Activated naive CD4-positive, alpha-beta T cell treated with anti-CD3 and anti-CD28 coated beads for 36 hours (primary cell): ENCODE data around the gene YPEL4. TPM values are rescaled to one million over a fixed set of nuclear protein-coding genes. Genes with fewer than 3 reads are reported as not detected.

Experiments
- CTCF ChIA-PET: fragments of 350-600 bp; sonication (Branson Sonifier 250); formaldehyde crosslinking; loops from one replicate; lab custom pipeline; 2021; ENCODE audit warnings: antibody characterized with exemption; lab: Charles Lee
- DNase-seq: peaks from one replicate; pipeline ENCODE4 v3.0.0-alpha.2; 2020
- H3K27ac Mint-ChIP-seq: one replicate; pipeline ENCODE4 v1.8.0; 2021; ENCODE audit warnings: mild to moderate bottlenecking, mixed read lengths
- H3K27me3 Mint-ChIP-seq: one replicate; pipeline ENCODE4 v1.8.0; 2021; ENCODE audit warnings: low read depth, mixed read lengths
- H3K36me3 Mint-ChIP-seq: one replicate; pipeline ENCODE4 v1.8.0; 2021; ENCODE audit warnings: low read depth, mixed read lengths
- H3K4me1 Mint-ChIP-seq: one replicate; pipeline ENCODE4 v1.8.0; 2021; ENCODE audit warnings: low read depth, mixed read lengths
- H3K4me3 Mint-ChIP-seq: one replicate; pipeline ENCODE4 v1.8.0; 2021; ENCODE audit warnings: mild to moderate bottlenecking, moderate library complexity, mixed read lengths
- H3K9me3 Mint-ChIP-seq: one replicate; pipeline ENCODE4 v1.8.0; 2021; ENCODE audit warnings: mixed read lengths
- intact Hi-C: fragments of 100-400 bp; cut with micrococcal nuclease; formaldehyde crosslinking; loops from one replicate; pipeline ENCODE4 v1.15.1; 2023
- total RNA-seq, 2 experiments: library from RNA; stranded (reverse); gene quantifications; one replicate each; pipeline ENCODE4 v1.2.3, GENCODE V29; 2021

YPEL4 gene
- total RNA-seq, 2 experiments from 2014 or later = 0.17 to 0.54 TPM

DNA sequence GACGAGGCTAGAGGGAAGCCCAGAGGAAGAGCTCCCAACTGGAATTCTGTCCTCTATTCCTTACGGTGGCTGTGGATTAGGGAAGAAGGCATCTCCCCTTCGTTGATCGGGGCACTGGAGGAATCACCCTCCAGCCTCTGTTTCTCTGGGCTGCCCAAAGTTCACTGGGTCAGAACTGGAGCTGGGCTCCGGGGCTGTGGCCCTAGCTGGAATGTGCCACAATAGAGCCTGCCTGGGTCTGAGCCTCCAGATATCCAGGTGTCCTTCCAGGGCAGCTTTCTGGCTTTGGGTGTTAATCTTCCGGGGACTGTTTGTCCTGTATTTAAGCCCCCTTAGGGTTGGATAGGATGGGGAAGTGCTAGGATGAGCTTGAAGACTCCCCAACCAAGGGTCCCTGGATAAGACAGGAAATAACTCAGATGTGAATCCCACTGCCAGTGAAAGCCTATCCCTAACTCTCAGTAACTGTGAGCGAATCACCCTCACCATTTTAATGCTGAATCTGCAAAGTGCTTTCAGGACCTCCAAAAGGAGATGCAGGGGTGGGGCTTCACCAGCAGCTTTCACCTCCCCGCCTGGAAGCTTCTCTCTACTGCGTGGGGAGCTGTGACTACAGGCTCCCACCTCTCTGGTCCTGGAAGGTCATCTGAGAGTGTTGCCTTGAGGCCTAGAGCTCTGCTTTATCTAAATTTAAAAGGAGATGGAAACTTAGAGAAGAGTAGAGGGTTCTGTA lies 9.5 kb downstream of the YPEL4 start:
- intact Hi-C loops = no loop called here
- no peak for DNase-seq
- no peak overlapping the region for H3K27ac Mint-ChIP-seq

GRCh38 chr11:57639321-57640067 lies 10.2 kb downstream of the YPEL4 start:
- H3K4me1 Mint-ChIP-seq = peaks cover 18% of the 10 kb centered on the region
- H3K36me3 Mint-ChIP-seq = no peaks in the 10 kb centered on the region
- H3K27ac Mint-ChIP-seq = no peak overlapping the region
- H3K9me3 Mint-ChIP-seq = no peaks in the 10 kb centered on the region
- H3K27me3 Mint-ChIP-seq = peaks cover 16% of the 10 kb centered on the region
- intact Hi-C loops = no loop called here
- CTCF ChIA-PET = interaction anchor here (0.6 to 12.3 kb wide), 15 partner anchors 8 to 885 kb away, joined by 3 to 258 read pairs (median 9); partner anchors contain the start of genes P2RX3, RTN4RL2 and UBE2L6
- peak; percentile 39 for DNase-seq
- peak overlapping the region; percentile 84 for H3K4me3 Mint-ChIP-seq

More for the DNA sequence above, 9.5 kb downstream of the YPEL4 start:
- no peak overlapping the region for H3K4me3 Mint-ChIP-seq
- CTCF ChIA-PET = interaction anchor here (0.6 to 12.3 kb wide), 29 partner anchors 9 to 1212 kb away, joined by 3 to 258 read pairs (median 5); partner anchors contain the start of genes P2RX3, RTN4RL2 and UBE2L6
- H3K4me1 Mint-ChIP-seq = peaks cover 18% of the 10 kb centered on the region
- no peaks in the 10 kb centered on the region for H3K36me3 Mint-ChIP-seq
- no peaks in the 10 kb centered on the region for H3K9me3 Mint-ChIP-seq
- H3K27me3 Mint-ChIP-seq = peaks cover 11% of the 10 kb centered on the region

- peak; percentile 23 for DNase-seq
- intact Hi-C loops = no loop called here
- peaks cover 19% of the 10 kb centered on the region for H3K27me3 Mint-ChIP-seq
- peaks cover 18% of the 10 kb centered on the region for H3K4me1 Mint-ChIP-seq
- no peaks in the 10 kb centered on the region for H3K36me3 Mint-ChIP-seq
- H3K27ac Mint-ChIP-seq = no peak overlapping the region
- CTCF ChIA-PET = interaction anchor here (1.0 to 12.3 kb wide), 8 partner anchors 8 to 300 kb away, joined by 3 to 258 read pairs (median 12); partner anchors contain the start of genes P2RX3 and UBE2L6
- H3K9me3 Mint-ChIP-seq = no peaks in the 10 kb centered on the region
- H3K4me3 Mint-ChIP-seq = peak overlapping the region; percentile 84
These were observed 10.8 kb downstream of the YPEL4 start for GRCh38 chr11:57638811-57639320.

- CTCF ChIA-PET = interaction anchor here (1.6 to 12.3 kb wide), 5 partner anchors 7 to 145 kb away, joined by 4 to 258 read pairs (median 26); partner anchors contain the start of gene UBE2L6
- H3K9me3 Mint-ChIP-seq = no peaks in the 10 kb centered on the region
- DNase-seq = peak; percentile 22
- peaks cover 20% of the 10 kb centered on the region for H3K27me3 Mint-ChIP-seq
- H3K36me3 Mint-ChIP-seq = no peaks in the 10 kb centered on the region
- no peak overlapping the region for H3K27ac Mint-ChIP-seq
- intact Hi-C loops = no loop called here
- H3K4me1 Mint-ChIP-seq = peaks cover 18% of the 10 kb centered on the region
- H3K4me3 Mint-ChIP-seq = peak overlapping the region; percentile 84
These were observed 11.5 kb downstream of the YPEL4 start for GRCh38 chr11:57638005-57638781.

DNA sequence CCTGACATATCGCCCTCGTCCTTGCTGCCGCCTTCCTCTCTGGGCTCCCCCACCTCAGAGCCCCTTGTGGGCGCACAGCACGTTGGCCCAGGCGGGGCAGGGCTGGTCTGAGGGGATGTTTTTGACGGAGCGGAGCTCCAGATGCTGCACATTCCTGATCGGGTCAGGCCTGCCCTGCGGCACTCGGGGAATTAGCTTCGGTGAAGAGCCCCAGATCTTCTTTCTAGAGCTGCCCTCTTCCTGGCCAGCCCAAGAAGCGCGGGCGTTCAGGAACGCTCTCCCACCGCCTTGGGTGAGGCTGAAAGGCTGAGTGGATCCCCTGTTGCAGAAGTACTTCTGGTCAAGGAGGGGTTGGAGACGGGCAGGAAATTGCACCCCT lies 12.1 kb downstream of the YPEL4 start:
- no peak for DNase-seq
- Mint-ChIP-seq H3K27ac (no peak overlapping the region), H3K4me1 (peaks cover 18% of the 10 kb centered on the region), H3K27me3 (peaks cover 20% of the 10 kb centered on the region), H3K36me3 (no peaks in the 10 kb centered on the region), H3K9me3 (no peaks in the 10 kb centered on the region), H3K4me3 (peak overlapping the region; percentile 84)
- CTCF ChIA-PET = interaction anchor here (1.6 to 9.5 kb wide), 3 partner anchors 11 to 72 kb away, joined by 4 to 258 read pairs (median 7); partner anchors contain the start of gene UBE2L6
- intact Hi-C loops = no loop called here

- intact Hi-C loops = no loop called here
- H3K27me3 Mint-ChIP-seq = peaks cover 21% of the 10 kb centered on the region
- no peak for DNase-seq
- no peak overlapping the region for H3K4me3 Mint-ChIP-seq
- no peaks in the 10 kb centered on the region for H3K36me3 Mint-ChIP-seq
- CTCF ChIA-PET = interaction anchor here (1.5 to 1.6 kb wide), 2 partner anchors 9 to 177 kb away, joined by 4 to 8 read pairs; no protein-coding TSS in a partner anchor
- H3K9me3 Mint-ChIP-seq = no peaks in the 10 kb centered on the region
- H3K4me1 Mint-ChIP-seq = peaks cover 18% of the 10 kb centered on the region
- no peak overlapping the region for H3K27ac Mint-ChIP-seq
These were observed 14.5 kb downstream of the YPEL4 start for GRCh38 chr11:57635246-57635645.

GRCh38 chr11:57634311-57634710 lies 15.4 kb downstream of the YPEL4 start:
- CTCF ChIA-PET = interaction anchor here (1.5 to 1.8 kb wide), 2 partner anchors 10 to 176 kb away, joined by 4 to 10 read pairs; no protein-coding TSS in a partner anchor
- Mint-ChIP-seq H3K27me3 (peaks cover 17% of the 10 kb centered on the region), H3K4me3 (no peak overlapping the region), H3K27ac (no peak overlapping the region), H3K36me3 (no peaks in the 10 kb centered on the region), H3K9me3 (no peaks in the 10 kb centered on the region), H3K4me1 (peaks cover 11% of the 10 kb centered on the region)
- intact Hi-C loops = no loop called here
- DNase-seq = no peak

GRCh38 chr11:57633394-57634070 lies 16.2 kb downstream of the YPEL4 start:
- no peak for DNase-seq
- Mint-ChIP-seq H3K27me3 (peaks cover 17% of the 10 kb centered on the region), H3K4me3 (no peak overlapping the region), H3K4me1 (peaks cover 6% of the 10 kb centered on the region), H3K36me3 (no peaks in the 10 kb centered on the region), H3K27ac (no peak overlapping the region), H3K9me3 (no peaks in the 10 kb centered on the region)
- CTCF ChIA-PET = interaction anchor here (1.5 to 4.0 kb wide), 3 partner anchors 6 to 175 kb away, joined by 4 to 26 read pairs (median 10); no protein-coding TSS in a partner anchor
- intact Hi-C loops = no loop called here

GRCh38 chr11:57632116-57632515 lies 17.6 kb downstream of the YPEL4 start:
- Mint-ChIP-seq H3K36me3 (no peaks in the 10 kb centered on the region), H3K9me3 (no peaks in the 10 kb centered on the region), H3K27ac (no peak overlapping the region), H3K27me3 (peaks cover 15% of the 10 kb centered on the region), H3K4me1 (no peaks in the 10 kb centered on the region), H3K4me3 (no peak overlapping the region)
- no peak for DNase-seq
- intact Hi-C loops = no loop called here
- CTCF ChIA-PET = interaction anchor here (0.6 to 4.0 kb wide), 5 partner anchors 8 to 75 kb away, joined by 3 to 26 read pairs (median 3); no protein-coding TSS in a partner anchor

DNA sequence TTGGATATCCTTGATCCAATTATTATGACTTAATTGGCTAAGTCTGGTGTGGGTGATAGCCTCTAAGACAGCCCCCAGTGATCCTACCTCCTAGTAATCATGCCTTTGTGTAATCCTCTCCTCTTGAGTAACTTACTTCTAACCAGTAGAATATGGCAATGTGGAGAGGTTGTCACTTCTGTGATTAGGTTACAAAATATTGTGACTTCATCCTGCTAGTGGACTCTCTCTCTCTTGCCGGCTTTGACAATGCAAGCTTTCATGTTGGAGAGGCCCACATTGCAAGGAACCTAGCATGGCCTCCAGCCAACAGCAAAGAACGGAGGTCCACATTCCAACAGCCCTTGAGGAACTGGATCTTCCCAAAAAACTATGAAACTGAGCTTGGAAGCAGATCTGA lies 19.5 kb downstream of the YPEL4 start:
- no peak overlapping the region for H3K4me3 Mint-ChIP-seq
- no peak for DNase-seq
- H3K27ac Mint-ChIP-seq = no peak overlapping the region
- H3K27me3 Mint-ChIP-seq = peaks cover 12% of the 10 kb centered on the region
- H3K4me1 Mint-ChIP-seq = no peaks in the 10 kb centered on the region
- no peaks in the 10 kb centered on the region for H3K9me3 Mint-ChIP-seq
- no peaks in the 10 kb centered on the region for H3K36me3 Mint-ChIP-seq
- intact Hi-C loops = no loop called here
- CTCF ChIA-PET = interaction anchor here (1.3 to 4.0 kb wide), 2 partner anchors 10 to 14 kb away, joined by 5 to 26 read pairs; no protein-coding TSS in a partner anchor

- Mint-ChIP-seq H3K27ac (no peak overlapping the region), H3K4me1 (no peaks in the 10 kb centered on the region), H3K36me3 (no peaks in the 10 kb centered on the region), H3K9me3 (no peaks in the 10 kb centered on the region), H3K27me3 (peaks cover 7% of the 10 kb centered on the region), H3K4me3 (no peak overlapping the region)
- DNase-seq = no peak
- CTCF ChIA-PET = interaction anchor here (1.2 to 2.6 kb wide), 3 partner anchors 11 to 59 kb away, joined by 3 to 7 read pairs (median 6); partner anchors contain the start of gene UBE2L6
- intact Hi-C loops = no loop called here
These were observed 22.8 kb downstream of the YPEL4 start for GRCh38 chr11:57626895-57627294.
